KMS-11 (cell line): ENCODE measurements around the gene AGAP1.

Experiments
- H2AFZ ChIP-seq: fragments of 200-600 bp; sonication (generic); 2 replicates; pipeline ENCODE4 v1.6.1; 2016; ENCODE audit warnings: antibody characterized with exemption, mixed run types, low read depth
- H3K27ac ChIP-seq: fragments of 200-600 bp; sonication (generic); 2 replicates; pipeline ENCODE4 v1.6.1; 2016; ENCODE audit warnings: mild to moderate bottlenecking, mixed run types
- H3K27me3 ChIP-seq: fragments of 200-600 bp; sonication (generic); 2 replicates; pipeline ENCODE4 v1.6.1; 2017; ENCODE audit warnings: mild to moderate bottlenecking, low read depth, mixed run types, moderate library complexity; ENCODE audit not compliant: insufficient read depth
- H3K36me3 ChIP-seq: fragments of 200-600 bp; sonication (generic); 2 replicates; pipeline ENCODE4 v1.6.1; 2017; ENCODE audit warnings: mild to moderate bottlenecking, mixed run types; ENCODE audit not compliant: insufficient read depth
- H3K4me1 ChIP-seq: fragments of 200-600 bp; sonication (generic); 2 replicates; pipeline ENCODE4 v1.6.1; 2016; ENCODE audit warnings: mild to moderate bottlenecking, low read depth, mixed run types; ENCODE audit not compliant: poor library complexity, severe bottlenecking
- H3K4me2 ChIP-seq: fragments of 200-600 bp; sonication (generic); 2 replicates; pipeline ENCODE4 v1.7.0; 2016; ENCODE audit warnings: mild to moderate bottlenecking, mixed run types
- H3K4me3 ChIP-seq: fragments of 200-600 bp; sonication (generic); IDR thresholded peaks from 2 replicates; pipeline ENCODE4 v1.6.1; 2017; ENCODE audit warnings: low read depth, low read length, mixed read lengths; ENCODE audit not compliant: insufficient read depth
- H3K79me2 ChIP-seq: fragments of 200-600 bp; sonication (generic); 2 replicates; pipeline ENCODE4 v1.6.1; 2016; ENCODE audit warnings: low read depth, mixed run types; ENCODE audit not compliant: insufficient read depth
- H3K9ac ChIP-seq: fragments of 200-600 bp; sonication (generic); 2 replicates; pipeline ENCODE4 v1.6.1; 2016; ENCODE audit warnings: mild to moderate bottlenecking, mixed run types
- H4K20me1 ChIP-seq: fragments of 200-600 bp; sonication (generic); 2 replicates; pipeline ENCODE4 v1.6.1; 2016; ENCODE audit warnings: mild to moderate bottlenecking, mixed run types; ENCODE audit not compliant: insufficient read depth
- TF ChIP-seq, protein P1 (sequence below): fragments of 200-600 bp; sonication (generic); conservative IDR thresholded peaks from 2 replicates; pipeline ENCODE4 v1.6.1; 2017; ENCODE audit warnings: low read depth, mild to moderate bottlenecking, antibody characterized with exemption, low read length, moderate library complexity, mixed read lengths

The AGAP1 gene

DNA sequence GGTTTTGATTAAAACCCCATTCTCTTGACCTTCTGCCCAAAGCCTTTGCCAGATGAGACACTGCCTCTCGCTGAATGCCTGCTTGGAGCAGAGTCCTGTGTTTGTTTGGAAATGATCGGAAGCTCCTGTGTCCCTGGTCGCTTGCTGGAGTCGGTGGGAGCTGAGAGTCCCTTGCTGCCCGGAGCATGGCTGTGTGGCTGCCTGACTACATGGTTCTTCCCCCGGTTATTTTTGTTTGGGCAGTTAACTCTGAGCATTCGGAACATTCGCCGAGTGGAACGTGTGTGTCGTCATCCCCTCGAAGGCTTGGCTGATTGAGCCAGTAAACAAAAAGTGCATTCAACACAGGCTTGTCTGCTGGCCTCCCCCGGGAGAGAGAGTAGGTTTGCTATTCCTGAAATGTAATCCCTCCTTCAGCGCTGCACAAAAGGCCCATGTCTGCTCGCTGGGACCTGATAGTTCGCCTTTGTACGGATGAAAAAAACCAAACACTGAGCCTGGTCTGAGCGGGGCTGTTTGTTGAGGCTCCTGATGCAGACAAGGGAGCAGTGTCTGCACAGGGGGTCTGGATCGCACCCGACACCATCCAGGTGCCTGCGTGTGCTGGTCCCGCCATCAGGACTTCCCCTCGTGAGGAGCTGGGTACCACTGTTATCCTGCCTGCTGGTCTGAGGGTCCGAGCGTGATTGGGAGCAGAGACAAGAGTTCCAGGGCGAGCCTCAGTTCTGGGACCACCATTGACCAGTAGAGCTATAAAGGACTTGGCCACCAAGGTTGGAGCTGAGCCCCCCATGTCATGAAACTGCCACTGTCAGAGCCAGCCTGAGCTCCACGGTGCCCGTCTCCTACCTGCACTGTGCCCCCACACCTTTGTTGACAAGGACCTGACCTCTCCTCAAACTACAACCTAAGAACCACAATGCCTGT, 83.8 kb downstream of the AGAP1 start:
- H3K4me3 ChIP-seq: no peak overlapping the region
- H3K27me3 ChIP-seq: no peaks in the 10 kb centered on the region
- H2AFZ ChIP-seq: no peak overlapping the region
- H3K4me2 ChIP-seq: no peak overlapping the region
- no peaks in the 10 kb centered on the region for H3K36me3 ChIP-seq
- peaks cover 5% of the 10 kb centered on the region; the same call in 1 of the 2 replicates for H4K20me1 ChIP-seq
- peaks cover 82% of the 10 kb centered on the region for H3K79me2 ChIP-seq
- TF ChIP-seq, protein P1, sequence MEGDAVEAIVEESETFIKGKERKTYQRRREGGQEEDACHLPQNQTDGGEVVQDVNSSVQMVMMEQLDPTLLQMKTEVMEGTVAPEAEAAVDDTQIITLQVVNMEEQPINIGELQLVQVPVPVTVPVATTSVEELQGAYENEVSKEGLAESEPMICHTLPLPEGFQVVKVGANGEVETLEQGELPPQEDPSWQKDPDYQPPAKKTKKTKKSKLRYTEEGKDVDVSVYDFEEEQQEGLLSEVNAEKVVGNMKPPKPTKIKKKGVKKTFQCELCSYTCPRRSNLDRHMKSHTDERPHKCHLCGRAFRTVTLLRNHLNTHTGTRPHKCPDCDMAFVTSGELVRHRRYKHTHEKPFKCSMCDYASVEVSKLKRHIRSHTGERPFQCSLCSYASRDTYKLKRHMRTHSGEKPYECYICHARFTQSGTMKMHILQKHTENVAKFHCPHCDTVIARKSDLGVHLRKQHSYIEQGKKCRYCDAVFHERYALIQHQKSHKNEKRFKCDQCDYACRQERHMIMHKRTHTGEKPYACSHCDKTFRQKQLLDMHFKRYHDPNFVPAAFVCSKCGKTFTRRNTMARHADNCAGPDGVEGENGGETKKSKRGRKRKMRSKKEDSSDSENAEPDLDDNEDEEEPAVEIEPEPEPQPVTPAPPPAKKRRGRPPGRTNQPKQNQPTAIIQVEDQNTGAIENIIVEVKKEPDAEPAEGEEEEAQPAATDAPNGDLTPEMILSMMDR: no peak
- no peak overlapping the region for H3K27ac ChIP-seq
- H3K4me1 ChIP-seq: no peaks in the 10 kb centered on the region
- H3K9ac ChIP-seq: no peak overlapping the region

DNA sequence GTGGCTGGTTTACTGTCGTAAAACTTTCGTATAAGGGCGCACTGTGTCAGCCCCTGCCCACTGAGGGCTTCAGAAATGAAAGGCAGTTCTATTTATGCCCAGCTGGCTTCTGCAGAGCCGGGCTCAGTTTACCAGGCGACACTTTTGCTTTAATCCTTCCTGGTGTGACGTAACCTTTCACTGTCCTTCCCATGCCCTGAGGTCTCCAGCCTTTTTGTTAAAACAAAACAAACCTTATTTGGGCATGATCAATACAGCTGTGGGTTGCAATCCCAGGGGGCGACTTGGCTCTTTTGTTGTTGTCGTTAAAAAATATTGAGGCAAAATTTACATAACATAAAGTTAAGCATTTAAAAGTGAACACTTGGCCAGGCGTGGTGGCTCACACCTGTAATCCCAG, 85.3 kb downstream of the AGAP1 start:
- Histone ChIP-seq H3K27ac (no peak overlapping the region), H3K4me1 (no peaks in the 10 kb centered on the region)
- TF ChIP-seq, protein P1: no peak

DNA sequence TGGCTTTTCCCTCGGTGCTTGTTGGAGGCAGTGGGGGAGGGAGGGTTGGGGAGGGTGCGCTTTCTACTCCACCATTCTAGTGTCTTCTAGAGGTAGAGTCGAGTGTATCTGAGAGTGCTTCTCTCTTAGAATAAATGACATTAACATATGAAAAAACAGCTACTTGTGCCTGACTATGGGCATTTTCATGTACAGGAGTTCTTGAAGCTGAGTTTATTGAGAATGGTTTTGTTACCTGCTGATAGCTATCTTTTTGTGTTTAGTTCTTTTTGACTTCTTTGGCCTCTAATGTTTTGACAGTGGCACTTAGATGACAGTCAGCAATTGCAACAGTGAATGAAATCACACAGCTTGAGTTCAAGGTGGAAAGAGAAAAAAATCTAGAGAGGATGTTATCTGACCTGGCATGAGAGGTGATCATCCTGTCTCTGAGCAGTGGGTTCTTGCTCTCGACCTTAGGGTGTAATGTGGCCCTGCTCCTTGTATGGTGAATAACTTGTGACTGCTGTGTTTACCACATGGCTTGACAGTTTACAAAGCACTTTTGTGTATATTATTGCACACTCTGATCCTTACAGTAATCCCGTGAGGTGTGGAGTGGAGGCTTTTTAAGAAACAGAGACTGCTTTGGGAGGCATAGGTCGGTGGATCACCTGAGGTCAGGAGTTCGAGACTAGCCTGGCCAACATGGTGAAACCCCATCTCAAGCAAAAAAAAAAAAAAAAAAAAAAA, 86.7 kb downstream of the AGAP1 start:
- Histone ChIP-seq H2AFZ (no peak overlapping the region), H3K4me3 (no peak overlapping the region), H3K27me3 (no peaks in the 10 kb centered on the region), H3K4me1 (no peaks in the 10 kb centered on the region), H3K27ac (no peak overlapping the region), H3K4me2 (no peak overlapping the region), H3K36me3 (no peaks in the 10 kb centered on the region), H3K79me2 (peaks cover 83% of the 10 kb centered on the region), H4K20me1 (0 out of 2 replicates have a peak, but pooled peaks cover 5% of the 10 kb centered on the region), H3K9ac (no peak overlapping the region)
- TF ChIP-seq, protein P1: no peak

More for the DNA sequence above, 85.3 kb downstream of the AGAP1 start:
- H3K9ac ChIP-seq: no peak overlapping the region
- H3K4me2 ChIP-seq: no peak overlapping the region
- H3K36me3 ChIP-seq: no peaks in the 10 kb centered on the region
- peaks cover 87% of the 10 kb centered on the region for H3K79me2 ChIP-seq
- H3K27me3 ChIP-seq: no peaks in the 10 kb centered on the region
- no peak overlapping the region for H2AFZ ChIP-seq
- H3K4me3 ChIP-seq: no peak overlapping the region
- H4K20me1 ChIP-seq: 0 out of 2 replicates have a peak, but pooled peaks cover 5% of the 10 kb centered on the region

DNA sequence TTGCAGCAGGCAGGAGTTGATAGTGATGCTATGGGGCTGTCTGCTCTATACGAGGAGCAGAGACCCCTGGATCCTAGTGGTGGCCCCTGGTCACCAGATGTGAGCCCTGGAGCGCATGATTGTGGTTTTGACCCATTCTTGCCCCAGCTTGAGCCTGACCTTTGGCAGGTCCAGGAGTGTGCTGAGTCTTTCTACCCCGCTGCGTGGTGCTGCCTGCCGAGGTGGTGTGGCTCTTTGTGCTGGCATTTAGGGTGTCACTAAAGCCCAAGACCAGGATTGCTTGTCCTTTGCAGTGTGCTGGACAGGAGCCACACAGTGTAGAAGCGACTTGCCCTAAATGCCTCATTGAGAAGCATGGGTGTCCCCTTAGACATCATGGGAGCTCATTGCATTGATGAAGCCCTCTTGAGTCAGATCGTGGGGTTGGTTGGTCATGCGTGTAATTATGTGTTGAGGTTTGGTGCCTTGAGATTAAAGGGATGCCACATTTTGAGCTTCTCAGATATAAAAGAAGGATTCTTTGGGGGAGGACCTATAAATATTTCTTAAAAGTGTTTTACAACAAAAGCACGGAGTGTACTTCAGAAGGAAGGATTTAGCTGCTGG, 88.3 kb downstream of the AGAP1 start:
- no peak overlapping the region for H3K9ac ChIP-seq
- no peak overlapping the region for H2AFZ ChIP-seq
- 0 out of 2 replicates have a peak, but pooled peaks cover 5% of the 10 kb centered on the region for H4K20me1 ChIP-seq
- no peak overlapping the region for H3K4me2 ChIP-seq
- H3K4me3 ChIP-seq: no peak overlapping the region
- no peaks in the 10 kb centered on the region for H3K27me3 ChIP-seq
- TF ChIP-seq, protein P1: no peak
- peaks cover 70% of the 10 kb centered on the region for H3K79me2 ChIP-seq
- H3K27ac ChIP-seq: no peak overlapping the region
- no peaks in the 10 kb centered on the region for H3K4me1 ChIP-seq
- no peaks in the 10 kb centered on the region for H3K36me3 ChIP-seq
